Activated T-helper 2 cell treated with anti-CD3 and anti-CD28 coated beads, Interferon-gamma antibody, Interleukin-2, Interleukin-4, amounts not matched to agents 10 μg/mL and 5 μg/mL and 100 μg/mL, durations not matched to agents 14 hours and 24 hours and 36 hours (primary cell): ENCODE results near the gene ITGB1. TPM values are rescaled to one million over a fixed set of nuclear protein-coding genes. Genes with fewer than 3 reads are reported as not detected.

ENCODE experiments used
- DNase-seq: peaks from one replicate; pipeline ENCODE4 v3.0.0; 2021; ENCODE audit warnings: low spot score
- H3K27ac Mint-ChIP-seq: one replicate; pipeline ENCODE4 v1.8.0; 2021; ENCODE audit warnings: mixed read lengths
- H3K27me3 Mint-ChIP-seq: one replicate; pipeline ENCODE4 v1.8.0; 2021; ENCODE audit warnings: low read depth, mixed read lengths
- H3K36me3 Mint-ChIP-seq: one replicate; pipeline ENCODE4 v1.8.0; 2021; ENCODE audit warnings: low read depth, mixed read lengths
- H3K4me1 Mint-ChIP-seq: one replicate; pipeline ENCODE4 v1.8.0; 2021; ENCODE audit warnings: low read depth, mixed read lengths
- H3K4me3 Mint-ChIP-seq: one replicate; pipeline ENCODE4 v1.8.0; 2021; ENCODE audit warnings: low read depth, mild to moderate bottlenecking, moderate library complexity, mixed read lengths
- H3K9me3 Mint-ChIP-seq: one replicate; pipeline ENCODE4 v1.8.0; 2021; ENCODE audit warnings: mixed read lengths
- intact Hi-C: fragments of 100-400 bp; cut with micrococcal nuclease; formaldehyde crosslinking; loops from one replicate; pipeline ENCODE4 v1.15.1; 2023
- total RNA-seq: library from RNA; stranded (reverse); gene quantifications from 2 replicates; pipeline ENCODE4 v1.2.3, GENCODE V29; 2022

The ITGB1 gene
- total RNA-seq, 1 donor from 2014 or later: 78.7 TPM

DNA sequence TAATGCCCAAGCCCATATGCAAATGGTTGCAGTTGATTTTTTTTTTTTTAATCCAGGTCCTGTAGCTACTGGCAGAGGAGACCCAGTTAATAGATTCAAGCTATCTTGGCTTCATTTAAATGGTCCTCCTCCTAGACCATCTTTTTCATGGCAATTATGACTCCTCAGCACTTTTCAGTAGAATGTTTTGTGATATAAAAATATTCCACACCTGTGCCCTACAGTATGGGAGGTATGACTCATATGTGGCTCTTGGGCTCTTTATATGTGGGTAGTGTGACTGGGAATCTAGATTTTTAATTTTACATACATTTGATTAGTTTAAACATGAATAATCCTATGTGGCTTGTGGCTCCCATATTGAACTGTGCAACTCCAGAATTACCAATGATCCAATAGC lies 80.1 kb downstream of the ITGB1 start:
- H3K27ac Mint-ChIP-seq: no peak overlapping the region
- H3K27me3 Mint-ChIP-seq: no peaks in the 10 kb centered on the region
- no peaks in the 10 kb centered on the region for H3K9me3 Mint-ChIP-seq
- no peak for DNase-seq
- intact Hi-C loops: no loop called here
- peaks cover 17% of the 10 kb centered on the region for H3K4me1 Mint-ChIP-seq
- no peaks in the 10 kb centered on the region for H3K36me3 Mint-ChIP-seq
- H3K4me3 Mint-ChIP-seq: no peak overlapping the region

DNA sequence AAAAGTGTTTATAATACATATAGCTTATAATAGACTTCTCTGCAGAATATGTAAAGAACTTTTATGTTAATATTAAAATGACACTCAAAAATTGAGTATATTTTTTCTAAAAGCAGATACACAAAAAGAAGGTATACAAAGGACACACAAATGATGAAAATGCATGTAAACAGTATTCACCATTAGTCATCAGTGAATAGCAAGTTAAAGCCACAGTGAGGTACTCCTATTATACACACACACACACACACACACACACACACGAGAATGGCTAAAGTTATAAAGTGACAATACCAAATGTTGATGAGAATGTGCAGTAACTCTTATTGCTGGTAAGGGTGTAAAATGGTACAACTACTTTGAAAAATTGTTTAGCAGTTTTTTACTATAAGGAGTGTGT lies 92.9 kb downstream of the ITGB1 start:
- Mint-ChIP-seq H3K9me3 (no peaks in the 10 kb centered on the region), H3K27me3 (peaks cover 10% of the 10 kb centered on the region), H3K27ac (no peak overlapping the region), H3K4me1 (no peaks in the 10 kb centered on the region), H3K36me3 (no peaks in the 10 kb centered on the region), H3K4me3 (no peak overlapping the region)
- DNase-seq: no peak
- intact Hi-C loops: no loop called here

DNA sequence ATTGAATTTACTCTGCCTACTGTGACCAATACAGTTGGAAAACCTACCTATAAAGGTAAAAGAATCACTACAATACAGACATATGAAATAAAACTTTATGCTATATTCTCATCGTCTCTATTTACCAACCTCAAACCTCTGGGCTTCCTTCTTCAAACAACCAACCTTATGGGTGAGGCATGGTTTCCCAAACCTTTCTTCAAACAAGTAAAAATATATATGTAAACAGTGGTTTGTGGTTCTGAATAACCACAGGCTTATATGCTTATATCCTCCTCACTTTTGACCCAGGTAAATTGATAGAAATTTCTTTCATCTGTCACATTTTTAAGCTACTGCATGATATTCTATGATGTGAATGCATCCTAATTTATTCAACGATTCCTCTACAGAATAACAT lies 103.6 kb downstream of the ITGB1 start:
- Mint-ChIP-seq H3K27me3 (no peaks in the 10 kb centered on the region), H3K4me3 (no peak overlapping the region), H3K9me3 (no peaks in the 10 kb centered on the region), H3K4me1 (no peaks in the 10 kb centered on the region), H3K27ac (no peak overlapping the region), H3K36me3 (no peaks in the 10 kb centered on the region)
- intact Hi-C loops: no loop called here
- DNase-seq: no peak

DNA sequence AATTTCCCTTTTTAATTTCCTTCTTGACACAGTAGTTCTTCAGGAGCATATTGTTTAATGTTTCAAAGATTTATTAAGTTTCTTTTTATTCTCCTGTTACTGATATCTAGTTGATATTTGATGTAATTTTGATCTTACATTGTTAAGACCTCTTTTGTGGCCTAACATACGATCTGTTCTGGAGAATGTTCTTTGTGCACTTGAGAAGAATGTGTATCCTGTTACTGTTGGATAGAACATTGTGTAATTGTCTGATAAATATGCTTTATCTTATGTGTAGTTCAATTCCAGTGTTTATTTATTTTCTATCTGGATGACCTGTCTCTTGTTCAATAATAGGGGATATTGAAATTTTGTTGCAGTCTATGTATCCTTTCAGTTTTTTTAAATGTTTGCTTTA lies 106.7 kb downstream of the ITGB1 start:
- intact Hi-C loops: no loop called here
- H3K36me3 Mint-ChIP-seq: no peaks in the 10 kb centered on the region
- no peaks in the 10 kb centered on the region for H3K4me1 Mint-ChIP-seq
- no peak for DNase-seq
- no peaks in the 10 kb centered on the region for H3K27me3 Mint-ChIP-seq
- no peak overlapping the region for H3K27ac Mint-ChIP-seq
- no peaks in the 10 kb centered on the region for H3K9me3 Mint-ChIP-seq
- no peak overlapping the region for H3K4me3 Mint-ChIP-seq
